ENCODE results near the gene MYZAP.

MYZAP gene

GRCh38 chr15:57553526-57553925, 38.2 kb upstream of the MYZAP start:
- Histone ChIP-seq H3K36me3 (no peaks in the 10 kb centered on the region), H3K9me3 (no peaks in the 10 kb centered on the region), H3K27me3 (no peaks in the 10 kb centered on the region), H3K4me3 (ENCODE audit: low read depth, low read length) (no peak overlapping the region), H3K4me1 (peaks cover 14% of the 10 kb centered on the region)
- no peak for DNase-seq
- TF ChIP-seq CTCF (IDR thresholded peaks at IDR 0.05; ENCODE audit: low read depth, low read length) = peak; percentile 25

- peaks cover 14% of the 10 kb centered on the region for H3K4me1 ChIP-seq
- H3K4me3 ChIP-seq (ENCODE audit: low read depth, low read length) = no peak overlapping the region
- peak; percentile 69 for DNase-seq
- H3K36me3 ChIP-seq = no peaks in the 10 kb centered on the region
- H3K9me3 ChIP-seq = no peaks in the 10 kb centered on the region
- no peaks in the 10 kb centered on the region for H3K27me3 ChIP-seq
- no peak for TF ChIP-seq CTCF (IDR thresholded peaks at IDR 0.05; ENCODE audit: low read depth, low read length)
These were observed 37.5 kb upstream of the MYZAP start for GRCh38 chr15:57554063-57554811.

GRCh38 chr15:57554812-57555179, 36.9 kb upstream of the MYZAP start:
- H3K36me3 ChIP-seq = no peaks in the 10 kb centered on the region
- H3K4me1 ChIP-seq = peaks cover 14% of the 10 kb centered on the region
- H3K4me3 ChIP-seq (ENCODE audit: low read depth, low read length) = no peak overlapping the region
- no peaks in the 10 kb centered on the region for H3K9me3 ChIP-seq
- no peak for DNase-seq
- no peak for TF ChIP-seq CTCF (IDR thresholded peaks at IDR 0.05; ENCODE audit: low read depth, low read length)
- no peaks in the 10 kb centered on the region for H3K27me3 ChIP-seq

GRCh38 chr15:57555270-57555669, 36.4 kb upstream of the MYZAP start:
- TF ChIP-seq CTCF (IDR thresholded peaks at IDR 0.05; ENCODE audit: low read depth, low read length) = no peak
- no peaks in the 10 kb centered on the region for H3K9me3 ChIP-seq
- H3K36me3 ChIP-seq = no peaks in the 10 kb centered on the region
- H3K4me3 ChIP-seq (ENCODE audit: low read depth, low read length) = no peak overlapping the region
- no peaks in the 10 kb centered on the region for H3K27me3 ChIP-seq
- H3K4me1 ChIP-seq = peaks cover 14% of the 10 kb centered on the region
- no peak for DNase-seq

GRCh38 chr15:57556040-57556439, 35.7 kb upstream of the MYZAP start:
- Histone ChIP-seq H3K36me3 (no peaks in the 10 kb centered on the region), H3K4me1 (peaks cover 14% of the 10 kb centered on the region), H3K9me3 (no peaks in the 10 kb centered on the region), H3K27me3 (no peaks in the 10 kb centered on the region), H3K4me3 (ENCODE audit: low read depth, low read length) (no peak overlapping the region)
- TF ChIP-seq CTCF (IDR thresholded peaks at IDR 0.05; ENCODE audit: low read depth, low read length) = no peak
- no peak for DNase-seq

GRCh38 chr15:57557267-57557666, 34.4 kb upstream of the MYZAP start:
- no peaks in the 10 kb centered on the region for H3K27me3 ChIP-seq
- no peak overlapping the region for H3K4me3 ChIP-seq (ENCODE audit: low read depth, low read length)
- no peaks in the 10 kb centered on the region for H3K9me3 ChIP-seq
- H3K36me3 ChIP-seq = no peaks in the 10 kb centered on the region
- H3K4me1 ChIP-seq = peaks cover 18% of the 10 kb centered on the region
- DNase-seq = no peak
- TF ChIP-seq CTCF (IDR thresholded peaks at IDR 0.05; ENCODE audit: low read depth, low read length) = no peak

All from BE2C (cell line).